Fibroblast of the aortic adventitia (primary cell): ENCODE results near the gene ZMYM1. TPM values are rescaled to one million over a fixed set of nuclear protein-coding genes. Genes with fewer than 3 reads are reported as not detected.
A peak's percentile ranks its signal among the peaks of the same experiment; 100 is the strongest.
"Not testable (repeated sequence)": the region's sequence is repeated elsewhere in the genome, so short reads cannot be mapped to it uniquely, and the experiment has no call there.

Source experiments
- DNase-seq: peaks from one replicate; pipeline ENCODE4 v3.0.0-alpha.2; 2010; ENCODE audit warnings: low read depth
- H3K4me3 ChIP-seq: 2 replicates; pipeline ENCODE4 v1.5.1; 2011; ENCODE audit warnings: low read depth, mild to moderate bottlenecking, control low read depth, low read length, moderate library complexity
- total RNA-seq: library from RNA; depleted of rRNA; stranded (reverse); fragments of >200 nt; gene quantifications from 2 replicates; pipeline ENCODE4 v1.2.3, GENCODE V29; 2012; ENCODE audit warnings: low replicate concordance
- TF ChIP-seq, protein P1 (sequence below): IDR thresholded peaks from 2 replicates; pipeline ENCODE4 v1.5.1; 2011; ENCODE audit warnings: mild to moderate bottlenecking, low read length, control low read depth, inconsistent platforms; ENCODE audit not compliant: insufficient read depth

The ZMYM1 gene
- total RNA-seq, 1 donor = 35.1 TPM

DNA sequence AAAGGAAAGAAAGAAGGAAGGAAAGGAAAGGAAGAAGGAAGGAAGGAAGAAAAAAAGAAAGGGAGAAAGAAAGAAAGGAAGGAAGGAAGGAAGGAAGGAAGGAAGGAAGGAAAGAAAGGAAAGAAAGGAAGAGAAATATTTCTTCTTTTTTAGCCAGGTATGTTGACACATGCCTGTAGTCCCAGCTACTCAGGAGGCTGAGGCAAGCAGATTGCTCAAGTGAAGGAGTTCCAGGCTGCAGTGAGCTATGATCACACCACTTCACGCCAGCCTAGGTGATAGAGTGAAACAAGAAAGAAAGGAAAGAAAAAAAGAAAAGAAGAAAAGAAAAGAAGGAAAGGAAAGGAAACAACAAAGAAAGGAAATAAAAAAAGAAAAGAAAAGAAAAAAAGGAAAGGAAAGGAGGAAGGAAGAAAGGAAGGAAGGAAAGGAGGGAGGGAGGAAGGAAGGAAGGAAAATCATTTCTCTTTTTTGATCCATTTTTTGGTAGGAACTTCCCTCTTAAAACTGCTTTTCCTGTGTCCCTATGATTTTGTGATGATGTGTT lies 5.8 kb upstream of the ZMYM1 start:
- no peak overlapping the region for H3K4me3 ChIP-seq
- no peak for DNase-seq
- TF ChIP-seq, protein P1, sequence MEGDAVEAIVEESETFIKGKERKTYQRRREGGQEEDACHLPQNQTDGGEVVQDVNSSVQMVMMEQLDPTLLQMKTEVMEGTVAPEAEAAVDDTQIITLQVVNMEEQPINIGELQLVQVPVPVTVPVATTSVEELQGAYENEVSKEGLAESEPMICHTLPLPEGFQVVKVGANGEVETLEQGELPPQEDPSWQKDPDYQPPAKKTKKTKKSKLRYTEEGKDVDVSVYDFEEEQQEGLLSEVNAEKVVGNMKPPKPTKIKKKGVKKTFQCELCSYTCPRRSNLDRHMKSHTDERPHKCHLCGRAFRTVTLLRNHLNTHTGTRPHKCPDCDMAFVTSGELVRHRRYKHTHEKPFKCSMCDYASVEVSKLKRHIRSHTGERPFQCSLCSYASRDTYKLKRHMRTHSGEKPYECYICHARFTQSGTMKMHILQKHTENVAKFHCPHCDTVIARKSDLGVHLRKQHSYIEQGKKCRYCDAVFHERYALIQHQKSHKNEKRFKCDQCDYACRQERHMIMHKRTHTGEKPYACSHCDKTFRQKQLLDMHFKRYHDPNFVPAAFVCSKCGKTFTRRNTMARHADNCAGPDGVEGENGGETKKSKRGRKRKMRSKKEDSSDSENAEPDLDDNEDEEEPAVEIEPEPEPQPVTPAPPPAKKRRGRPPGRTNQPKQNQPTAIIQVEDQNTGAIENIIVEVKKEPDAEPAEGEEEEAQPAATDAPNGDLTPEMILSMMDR = no peak

DNA sequence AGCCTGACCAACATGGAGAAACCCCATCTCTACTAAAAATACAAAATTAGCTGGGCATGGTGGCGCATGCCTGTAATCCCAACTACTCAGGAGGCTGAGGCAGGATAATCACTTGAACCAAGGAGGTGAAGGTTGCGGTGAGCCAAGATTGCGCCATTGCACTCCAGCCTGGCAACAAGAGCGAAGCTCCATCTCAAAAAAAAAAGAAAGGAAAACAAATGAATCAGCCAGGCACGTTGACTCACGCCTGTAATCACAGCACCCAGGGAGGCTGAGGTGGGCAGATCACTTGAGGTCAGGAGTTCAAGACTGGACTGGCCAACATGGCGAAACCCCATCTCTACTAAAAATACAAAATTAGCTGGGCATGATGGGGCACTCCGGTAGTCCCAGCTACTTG lies 2.8 kb upstream of the ZMYM1 start:
- DNase-seq = peak; percentile 72
- not testable (repeated sequence) for H3K4me3 ChIP-seq

DNA sequence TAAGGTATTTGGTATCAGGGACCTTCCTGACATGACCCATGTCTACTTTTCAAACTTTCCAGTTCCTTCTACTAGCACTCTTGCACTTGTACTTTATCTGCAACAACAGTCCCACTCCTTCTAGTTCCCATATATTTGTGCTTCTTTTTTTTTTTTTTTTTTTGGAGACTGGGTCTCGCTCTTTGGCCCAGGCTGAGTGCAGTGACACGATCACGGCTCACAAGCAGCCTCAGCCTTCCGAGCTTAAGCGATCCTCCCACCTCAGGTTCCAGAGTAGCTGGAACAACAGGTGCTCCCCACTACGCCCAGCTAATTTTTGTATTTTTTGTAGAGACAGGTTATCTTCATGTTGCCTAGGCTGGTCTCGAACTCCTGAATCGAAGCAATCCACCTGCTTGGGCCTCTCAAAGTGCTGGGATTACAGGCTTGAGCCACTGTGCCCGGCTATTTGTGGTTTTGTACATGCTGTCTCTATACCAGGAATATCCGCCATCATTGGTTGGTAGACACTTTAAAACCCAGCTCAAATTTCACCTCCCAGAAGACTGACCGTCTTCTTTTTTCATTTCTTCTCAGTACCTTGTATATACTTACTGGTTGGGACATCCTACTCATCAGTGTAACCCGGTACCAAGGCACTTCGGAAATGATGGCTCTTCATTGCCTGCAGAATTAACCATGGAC lies 1.1 kb downstream of the ZMYM1 start:
- no peak for DNase-seq
- TF ChIP-seq, protein P1 = no peak
- peak overlapping the region; percentile 87 for H3K4me3 ChIP-seq

DNA sequence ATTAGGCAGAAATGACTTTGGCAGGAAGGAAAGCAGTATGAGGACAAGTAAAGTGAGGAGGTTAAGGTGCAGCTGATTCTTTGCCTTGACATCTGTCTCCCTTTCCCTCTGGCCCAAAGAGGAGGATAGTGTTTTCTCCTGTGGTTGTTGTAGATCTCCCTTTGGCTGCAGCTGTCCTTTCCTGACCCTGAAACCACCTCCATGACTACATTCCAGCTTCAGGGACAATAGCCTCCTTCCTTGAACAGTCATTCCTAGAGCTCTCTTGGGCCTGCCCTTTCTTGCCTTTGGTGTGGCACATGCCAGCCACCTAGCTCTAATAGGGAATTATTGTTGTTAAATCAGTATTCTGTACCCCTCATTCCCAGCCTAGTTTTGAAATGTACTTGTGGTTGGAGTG lies 6.2 kb downstream of the ZMYM1 start:
- TF ChIP-seq, protein P1 = no peak
- no peak for DNase-seq
- no peak overlapping the region for H3K4me3 ChIP-seq

DNA sequence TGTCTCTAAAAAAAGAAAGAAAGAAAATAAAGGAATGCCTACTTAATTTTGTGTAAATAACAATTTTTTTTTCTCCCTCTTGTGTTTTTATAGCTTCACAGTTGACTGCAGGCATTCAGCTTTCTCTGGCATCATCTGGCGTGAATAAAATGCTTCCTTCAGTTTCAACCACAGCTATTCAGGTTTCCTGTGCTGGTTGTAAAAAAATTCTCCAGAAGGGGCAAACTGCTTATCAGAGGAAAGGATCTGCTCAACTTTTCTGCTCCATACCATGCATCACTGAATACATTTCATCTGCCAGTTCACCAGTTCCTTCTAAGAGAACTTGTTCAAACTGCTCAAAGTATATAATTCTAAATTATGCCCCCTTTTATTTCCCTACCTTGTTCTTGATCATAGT lies 18.0 kb downstream of the ZMYM1 start:
- H3K4me3 ChIP-seq = no peak overlapping the region
- TF ChIP-seq, protein P1 = no peak
- DNase-seq = no peak

DNA sequence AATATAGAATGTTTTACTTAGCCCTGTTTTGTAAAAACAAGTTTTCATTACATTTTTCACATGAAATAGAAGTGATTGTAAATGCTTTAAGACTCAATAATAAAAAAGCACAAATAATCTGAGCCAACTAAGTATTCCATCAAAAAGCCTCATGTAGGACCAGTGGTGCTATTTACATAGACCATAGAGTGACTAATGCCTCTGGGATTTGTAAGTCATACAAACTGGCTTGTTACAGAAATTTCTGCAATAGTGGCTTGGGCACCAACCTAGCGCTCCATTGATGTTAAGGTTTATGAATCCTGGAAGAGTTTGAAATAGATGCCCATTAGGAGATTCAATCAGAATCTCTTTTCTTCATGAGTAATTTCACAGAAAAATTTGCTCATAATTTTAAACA lies 31.9 kb downstream of the ZMYM1 start:
- TF ChIP-seq, protein P1 = no peak
- H3K4me3 ChIP-seq = no peak overlapping the region
- DNase-seq = peak; percentile 65

DNA sequence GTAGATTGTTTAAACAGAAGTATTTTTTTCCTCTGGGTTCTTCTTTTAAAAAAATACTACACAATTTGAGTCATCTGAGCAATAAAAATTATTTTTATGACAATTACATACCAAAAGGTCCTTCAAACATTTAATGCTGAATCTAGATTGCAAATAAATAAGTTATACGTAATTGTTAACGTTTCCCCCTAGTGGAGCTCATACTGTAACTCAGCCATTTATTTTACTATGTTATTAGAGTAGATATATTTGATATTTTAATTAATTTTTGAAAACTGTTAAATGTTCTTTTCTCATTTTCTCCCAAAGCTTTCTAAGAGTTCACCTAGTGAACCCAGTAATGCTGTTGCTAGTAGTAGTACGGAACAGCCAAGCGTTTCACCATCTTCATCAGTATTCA lies 33.5 kb downstream of the ZMYM1 start:
- DNase-seq = peak; percentile 22
- TF ChIP-seq, protein P1 = no peak

More for the DNA sequence above, 33.5 kb downstream of the ZMYM1 start:
- no peak overlapping the region for H3K4me3 ChIP-seq
